Kidney epithelial cell (primary cell): Measurements from ENCODE around the gene PPP1R1A. TPM values are rescaled to one million over a fixed set of nuclear protein-coding genes. Genes with fewer than 3 reads are reported as not detected.

Source experiments
- DNase-seq: peaks from one replicate; pipeline ENCODE4 v3.0.0-alpha.2; 2010; ENCODE audit warnings: low read depth
- H3K27me3 ChIP-seq: 2 replicates; pipeline ENCODE4 v1.6.0; 2011; ENCODE audit warnings: low read length; ENCODE audit not compliant: control insufficient read depth, insufficient read depth
- H3K36me3 ChIP-seq: 2 replicates; pipeline ENCODE4 v1.5.1; 2011; ENCODE audit warnings: low read length; ENCODE audit not compliant: control insufficient read depth, insufficient read depth
- H3K4me3 ChIP-seq: 2 replicates; pipeline ENCODE4 v1.5.1; 2011; ENCODE audit warnings: low read depth, mild to moderate bottlenecking, control low read depth, low read length
- total RNA-seq: library from RNA; depleted of rRNA; stranded (reverse); fragments of >200 nt; gene quantifications from 2 replicates; pipeline ENCODE4 v1.2.3, GENCODE V29; 2015
- TF ChIP-seq, protein P1 (sequence below): IDR thresholded peaks from 2 replicates; pipeline ENCODE4 v1.5.1; 2011; ENCODE audit warnings: mild to moderate bottlenecking, moderate library complexity, low read length, control low read depth, inconsistent platforms; ENCODE audit not compliant: insufficient read depth, poor library complexity, severe bottlenecking

PPP1R1A gene
- total RNA-seq, 1 donor from 2014 or later: 2.4 TPM

DNA sequence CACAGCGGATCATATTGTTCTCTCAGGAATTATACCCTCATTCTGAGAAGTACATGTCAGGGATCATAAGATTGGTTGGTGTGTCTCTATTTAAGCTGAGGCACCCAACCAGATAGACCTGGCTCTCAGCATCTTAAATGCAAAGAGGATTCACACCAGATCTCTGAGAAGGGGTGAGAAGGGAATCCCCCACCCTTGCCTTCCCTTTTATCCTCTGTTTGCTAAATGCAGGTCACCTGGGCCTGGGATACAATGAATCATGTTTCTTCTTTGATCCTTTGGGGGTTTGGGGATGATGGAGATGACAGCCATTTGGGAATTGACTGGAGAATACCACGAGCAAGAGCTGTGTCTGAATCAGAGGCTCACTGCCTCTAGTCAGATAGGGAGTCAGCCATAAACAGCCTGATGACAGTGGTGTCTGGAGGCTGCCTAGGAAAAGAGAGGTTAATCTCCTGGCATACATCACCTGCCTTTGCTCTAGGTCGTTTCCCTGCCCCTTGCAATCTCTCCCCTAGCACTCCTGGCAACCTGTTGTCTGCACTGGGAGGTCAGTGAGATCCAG lies 50.2 kb downstream of the PPP1R1A start:
- H3K36me3 ChIP-seq: no peaks in the 10 kb centered on the region
- TF ChIP-seq, protein P1, sequence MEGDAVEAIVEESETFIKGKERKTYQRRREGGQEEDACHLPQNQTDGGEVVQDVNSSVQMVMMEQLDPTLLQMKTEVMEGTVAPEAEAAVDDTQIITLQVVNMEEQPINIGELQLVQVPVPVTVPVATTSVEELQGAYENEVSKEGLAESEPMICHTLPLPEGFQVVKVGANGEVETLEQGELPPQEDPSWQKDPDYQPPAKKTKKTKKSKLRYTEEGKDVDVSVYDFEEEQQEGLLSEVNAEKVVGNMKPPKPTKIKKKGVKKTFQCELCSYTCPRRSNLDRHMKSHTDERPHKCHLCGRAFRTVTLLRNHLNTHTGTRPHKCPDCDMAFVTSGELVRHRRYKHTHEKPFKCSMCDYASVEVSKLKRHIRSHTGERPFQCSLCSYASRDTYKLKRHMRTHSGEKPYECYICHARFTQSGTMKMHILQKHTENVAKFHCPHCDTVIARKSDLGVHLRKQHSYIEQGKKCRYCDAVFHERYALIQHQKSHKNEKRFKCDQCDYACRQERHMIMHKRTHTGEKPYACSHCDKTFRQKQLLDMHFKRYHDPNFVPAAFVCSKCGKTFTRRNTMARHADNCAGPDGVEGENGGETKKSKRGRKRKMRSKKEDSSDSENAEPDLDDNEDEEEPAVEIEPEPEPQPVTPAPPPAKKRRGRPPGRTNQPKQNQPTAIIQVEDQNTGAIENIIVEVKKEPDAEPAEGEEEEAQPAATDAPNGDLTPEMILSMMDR: no peak
- no peak for DNase-seq
- no peak overlapping the region for H3K4me3 ChIP-seq
- H3K27me3 ChIP-seq: peaks cover 10% of the 10 kb centered on the region

DNA sequence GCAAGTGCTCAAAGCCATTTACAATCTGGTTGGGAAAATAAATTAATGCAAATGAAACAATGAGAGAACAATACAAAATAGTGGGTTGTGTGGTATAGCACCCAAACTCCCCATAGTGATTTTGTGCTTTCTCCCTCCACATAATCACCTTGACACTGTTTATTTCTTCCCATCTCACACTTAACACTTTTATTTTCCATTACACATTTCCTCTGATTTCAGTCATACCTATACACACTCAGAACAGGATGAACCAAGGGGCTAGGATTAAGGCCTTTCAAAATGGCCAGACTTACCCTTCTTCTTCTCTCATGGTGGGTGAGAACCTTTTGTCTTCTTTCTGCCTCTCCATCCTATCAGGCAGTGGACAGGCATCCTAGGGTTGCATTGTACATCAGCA lies 53.0 kb downstream of the PPP1R1A start:
- no peak for DNase-seq
- H3K4me3 ChIP-seq: no peak overlapping the region
- no peaks in the 10 kb centered on the region for H3K27me3 ChIP-seq
- H3K36me3 ChIP-seq: no peaks in the 10 kb centered on the region
- TF ChIP-seq, protein P1: no peak

DNA sequence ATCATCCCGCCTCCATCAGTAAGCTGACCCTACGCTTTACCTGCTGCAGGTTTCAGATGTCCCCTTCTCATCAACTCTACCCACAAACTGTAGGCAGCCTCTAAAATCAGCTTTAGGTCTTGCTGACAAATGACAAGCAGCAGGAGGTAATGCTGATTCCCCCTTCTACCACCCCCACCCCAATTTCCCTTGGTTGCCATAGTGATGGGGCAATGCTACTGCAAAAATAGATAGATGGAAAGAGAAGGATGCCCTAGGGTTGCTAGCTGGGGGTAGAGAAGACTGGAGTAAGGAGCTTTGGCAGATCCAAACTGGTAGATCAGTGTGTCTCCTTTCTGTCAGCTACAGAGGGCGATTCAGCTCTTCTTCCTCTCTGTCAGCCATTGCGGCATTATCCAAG lies 58.9 kb downstream of the PPP1R1A start:
- no peak for DNase-seq
- Histone ChIP-seq H3K36me3 (no peaks in the 10 kb centered on the region), H3K27me3 (peaks cover 9% of the 10 kb centered on the region), H3K4me3 (no peak overlapping the region)
- TF ChIP-seq, protein P1: no peak

Other genes starting within 250 kb of the PPP1R1A start
- not detected in 2 replicates for gene GPR84, start 224.2 kb downstream of the PPP1R1A start, total RNA-seq
- gene ZNF385A, start 203.9 kb downstream of the PPP1R1A start, total RNA-seq: 5.6 and 11.6 TPM in 2 replicates
- 109 and 120 TPM in 2 replicates for gene ITGA5, start 169.4 kb downstream of the PPP1R1A start, total RNA-seq
- gene GTSF1, start 115.1 kb downstream of the PPP1R1A start, total RNA-seq: 0.34 and 1.8 TPM in 2 replicates
- gene NCKAP1L, start 90.9 kb downstream of the PPP1R1A start, total RNA-seq: not detected in 2 replicates
- 0.75 and 1.8 TPM in 2 replicates for gene PDE1B, start 39.1 kb downstream of the PPP1R1A start, total RNA-seq
- not detected in 2 replicates for gene LACRT, start 46.2 kb upstream of the PPP1R1A start, total RNA-seq
- gene DCD, start 59.7 kb upstream of the PPP1R1A start, total RNA-seq: not detected in 2 replicates